ENCODE measurements around the gene LHFPL3. TPM values are rescaled to one million over a fixed set of nuclear protein-coding genes. Genes with fewer than 3 reads are reported as not detected.

The LHFPL3 gene
- total RNA-seq, 1 donor from 2014 or later, result not detected

DNA sequence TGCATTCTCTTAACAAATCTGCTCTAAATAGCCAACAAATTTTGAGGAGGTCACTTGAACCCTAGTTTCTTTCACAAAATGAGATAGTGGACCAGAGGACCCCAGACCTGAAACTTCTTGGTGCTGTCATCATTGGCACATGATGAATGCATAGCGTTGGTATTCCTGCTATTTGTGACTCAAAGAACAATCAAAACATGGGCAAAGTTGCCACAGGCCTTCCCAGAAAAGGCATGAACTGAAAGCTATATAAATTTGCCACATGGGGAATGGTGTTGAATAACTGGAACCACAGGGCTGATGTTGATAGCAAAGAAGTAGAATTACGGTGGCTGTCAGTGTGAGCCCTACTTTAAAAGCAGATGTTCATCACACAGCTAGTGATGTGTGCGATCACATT lies 465.8 kb downstream of the LHFPL3 start:
- DNase-seq (ENCODE audit: low read depth), result no peak
- TF ChIP-seq, protein P1, sequence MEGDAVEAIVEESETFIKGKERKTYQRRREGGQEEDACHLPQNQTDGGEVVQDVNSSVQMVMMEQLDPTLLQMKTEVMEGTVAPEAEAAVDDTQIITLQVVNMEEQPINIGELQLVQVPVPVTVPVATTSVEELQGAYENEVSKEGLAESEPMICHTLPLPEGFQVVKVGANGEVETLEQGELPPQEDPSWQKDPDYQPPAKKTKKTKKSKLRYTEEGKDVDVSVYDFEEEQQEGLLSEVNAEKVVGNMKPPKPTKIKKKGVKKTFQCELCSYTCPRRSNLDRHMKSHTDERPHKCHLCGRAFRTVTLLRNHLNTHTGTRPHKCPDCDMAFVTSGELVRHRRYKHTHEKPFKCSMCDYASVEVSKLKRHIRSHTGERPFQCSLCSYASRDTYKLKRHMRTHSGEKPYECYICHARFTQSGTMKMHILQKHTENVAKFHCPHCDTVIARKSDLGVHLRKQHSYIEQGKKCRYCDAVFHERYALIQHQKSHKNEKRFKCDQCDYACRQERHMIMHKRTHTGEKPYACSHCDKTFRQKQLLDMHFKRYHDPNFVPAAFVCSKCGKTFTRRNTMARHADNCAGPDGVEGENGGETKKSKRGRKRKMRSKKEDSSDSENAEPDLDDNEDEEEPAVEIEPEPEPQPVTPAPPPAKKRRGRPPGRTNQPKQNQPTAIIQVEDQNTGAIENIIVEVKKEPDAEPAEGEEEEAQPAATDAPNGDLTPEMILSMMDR (conservative IDR thresholded peaks at IDR 0.05; ENCODE audit: low read depth, low read length), result no peak
- H3K4me3 ChIP-seq (ENCODE audit: low read depth, low read length), result no peak overlapping the region

DNA sequence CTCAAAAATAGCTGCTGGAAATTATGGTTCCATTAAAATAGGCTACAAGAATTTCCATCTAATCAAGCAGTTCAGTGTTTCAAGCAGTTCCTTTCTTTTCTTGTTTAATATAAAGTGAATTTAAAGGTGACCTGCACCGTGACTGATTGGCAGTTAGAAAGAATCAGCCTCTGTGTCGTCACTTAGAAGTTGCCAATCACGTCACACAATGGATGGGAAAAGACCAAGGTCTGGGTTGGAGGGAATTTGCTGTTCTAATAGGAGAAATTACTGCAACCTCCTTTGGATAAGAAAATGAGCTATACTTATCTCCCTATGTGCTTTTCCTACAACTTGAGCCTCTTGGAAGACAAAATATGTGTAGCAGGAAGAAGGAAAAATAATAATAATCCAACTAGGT lies 466.2 kb downstream of the LHFPL3 start:
- TF ChIP-seq, protein P1 (conservative IDR thresholded peaks at IDR 0.05; ENCODE audit: low read depth, low read length), result no peak
- DNase-seq (ENCODE audit: low read depth), result no peak

DNA sequence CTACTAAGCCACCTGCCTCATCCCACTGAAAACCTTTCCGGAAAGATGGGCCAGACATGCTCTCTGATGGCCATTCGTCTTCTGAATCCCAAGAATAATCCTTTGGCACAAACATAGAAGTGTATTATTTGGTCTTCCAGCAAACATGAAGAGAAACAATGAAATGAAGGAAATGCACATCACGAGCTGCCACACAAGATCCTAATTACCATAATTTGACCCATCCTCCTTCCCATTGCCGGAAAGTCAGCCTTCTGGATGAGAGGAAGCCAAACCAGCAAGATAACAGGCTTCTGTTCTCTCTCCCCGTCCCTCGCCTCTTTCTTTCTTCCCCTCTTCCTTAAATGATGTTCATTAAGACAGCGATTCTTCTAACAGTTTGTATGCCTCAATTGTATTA lies 466.7 kb downstream of the LHFPL3 start:
- no peak for DNase-seq (ENCODE audit: low read depth)
- TF ChIP-seq, protein P1 (conservative IDR thresholded peaks at IDR 0.05; ENCODE audit: low read depth, low read length), result no peak
- no peak overlapping the region for H3K4me3 ChIP-seq (ENCODE audit: low read depth, low read length)

More for the DNA sequence above, 466.2 kb downstream of the LHFPL3 start:
- H3K4me3 ChIP-seq (ENCODE audit: low read depth, low read length), result no peak overlapping the region

DNA sequence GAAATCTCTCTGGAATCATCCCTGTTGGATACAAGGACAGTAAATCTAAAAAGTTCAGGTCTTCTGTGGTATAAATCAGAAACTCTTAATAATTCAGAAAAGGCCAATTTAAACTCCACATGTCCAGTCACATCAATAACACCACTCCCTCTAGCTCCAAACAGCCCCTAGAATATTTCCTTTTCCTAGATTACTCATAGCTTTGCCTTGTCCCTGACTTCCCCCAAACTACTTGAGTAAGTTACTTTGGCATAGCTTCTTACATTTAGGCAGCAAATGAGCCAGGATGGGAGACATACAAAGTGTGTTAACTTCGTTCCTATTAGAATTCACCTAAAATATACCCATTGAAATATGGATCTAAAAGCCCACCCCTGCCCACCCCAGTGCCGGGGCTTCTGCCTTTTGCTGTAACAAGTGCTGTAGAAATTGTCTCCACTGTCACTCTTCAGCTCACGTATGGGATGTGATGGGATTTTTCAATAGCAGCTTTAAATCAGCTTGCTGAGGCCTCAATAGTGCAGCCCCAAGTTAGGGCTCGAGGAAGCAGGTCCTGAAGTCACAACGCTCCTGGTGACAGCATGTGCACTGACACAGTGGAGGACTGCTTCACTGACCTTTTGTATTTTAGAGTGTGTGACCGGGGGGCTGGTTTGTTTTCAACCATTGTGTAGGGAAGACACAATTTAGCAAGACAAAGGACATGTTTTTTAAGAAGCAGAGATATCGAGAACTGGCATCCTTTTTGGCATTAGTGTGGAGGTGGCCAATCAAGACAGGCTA lies 467.4 kb downstream of the LHFPL3 start:
- TF ChIP-seq, protein P1 (conservative IDR thresholded peaks at IDR 0.05; ENCODE audit: low read depth, low read length), result no peak
- no peak for DNase-seq (ENCODE audit: low read depth)
- H3K4me3 ChIP-seq (ENCODE audit: low read depth, low read length), result no peak overlapping the region

DNA sequence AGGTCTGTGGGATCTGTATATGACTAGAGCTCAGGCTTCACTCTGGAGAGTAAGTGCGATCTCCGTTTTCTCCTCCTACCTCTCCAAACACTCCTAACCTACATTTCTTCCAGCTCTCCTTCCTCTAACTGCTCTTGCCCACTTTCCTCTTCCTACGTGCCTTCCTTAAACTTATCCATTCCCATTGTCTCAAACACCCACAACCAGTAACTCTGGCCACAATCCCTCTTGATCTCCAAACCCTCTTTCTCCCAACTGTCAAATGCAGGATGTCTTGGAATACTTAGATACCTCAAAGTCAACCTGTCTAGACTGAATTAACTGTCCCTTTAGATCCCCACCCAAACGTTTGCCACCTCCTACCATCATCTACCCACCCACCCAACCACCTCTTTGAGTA lies 471.9 kb downstream of the LHFPL3 start:
- no peak overlapping the region for H3K4me3 ChIP-seq (ENCODE audit: low read depth, low read length)
- TF ChIP-seq, protein P1 (conservative IDR thresholded peaks at IDR 0.05; ENCODE audit: low read depth, low read length), result no peak
- no peak for DNase-seq (ENCODE audit: low read depth)

DNA sequence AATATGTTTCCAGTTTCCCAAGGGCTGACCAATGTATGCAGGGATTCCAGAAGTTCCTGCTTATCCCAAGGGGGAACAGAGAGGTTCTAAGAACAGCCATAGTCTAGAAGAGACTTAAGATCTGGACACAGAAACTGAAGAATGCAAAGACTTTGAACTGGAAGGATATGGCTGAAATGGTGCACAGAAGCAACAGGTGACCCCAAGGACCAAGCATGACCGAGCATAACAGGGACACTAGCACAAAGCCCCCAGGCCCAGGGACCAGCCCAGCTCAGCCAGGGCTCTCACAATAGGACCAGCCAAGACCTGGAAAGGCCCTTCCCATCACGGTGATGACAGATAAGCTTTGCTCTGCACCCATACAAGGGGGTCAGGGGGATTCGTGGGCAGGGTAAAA lies 472.6 kb downstream of the LHFPL3 start:
- TF ChIP-seq, protein P1 (conservative IDR thresholded peaks at IDR 0.05; ENCODE audit: low read depth, low read length), result no peak
- no peak overlapping the region for H3K4me3 ChIP-seq (ENCODE audit: low read depth, low read length)
- no peak for DNase-seq (ENCODE audit: low read depth)

DNA sequence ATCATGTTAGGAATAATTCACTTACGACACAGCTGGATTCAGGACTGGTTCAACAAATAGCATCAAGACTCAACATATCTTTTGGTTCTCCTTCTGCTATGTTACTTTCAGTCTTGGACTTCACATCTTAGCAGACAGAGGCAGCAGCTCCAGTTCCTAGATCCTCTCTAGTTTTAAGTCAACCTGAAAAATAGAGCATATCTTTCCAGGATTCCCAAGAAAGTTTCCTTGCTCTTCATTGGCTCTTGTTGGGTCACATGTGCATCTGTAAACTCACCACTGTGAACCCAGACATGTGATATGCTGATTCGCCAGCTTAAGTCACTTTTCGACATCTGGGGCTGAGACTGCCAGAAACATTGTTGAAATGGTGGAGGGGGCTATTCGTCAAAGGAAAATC lies 475.5 kb downstream of the LHFPL3 start:
- TF ChIP-seq, protein P1 (conservative IDR thresholded peaks at IDR 0.05; ENCODE audit: low read depth, low read length), result no peak
- no peak for DNase-seq (ENCODE audit: low read depth)
- no peak overlapping the region for H3K4me3 ChIP-seq (ENCODE audit: low read depth, low read length)

Measured in epithelial cell of proximal tubule (primary cell).